GM18526 (cell line): Measurements from ENCODE around the gene GDPD4.

Experiments
- POLR2A ChIP-seq: IDR thresholded peaks from 3 replicates; pipeline ENCODE4 v1.6.1; 2011; ENCODE audit not compliant: insufficient read length; ENCODE audit errors: extremely low read depth

Gene GDPD4

DNA sequence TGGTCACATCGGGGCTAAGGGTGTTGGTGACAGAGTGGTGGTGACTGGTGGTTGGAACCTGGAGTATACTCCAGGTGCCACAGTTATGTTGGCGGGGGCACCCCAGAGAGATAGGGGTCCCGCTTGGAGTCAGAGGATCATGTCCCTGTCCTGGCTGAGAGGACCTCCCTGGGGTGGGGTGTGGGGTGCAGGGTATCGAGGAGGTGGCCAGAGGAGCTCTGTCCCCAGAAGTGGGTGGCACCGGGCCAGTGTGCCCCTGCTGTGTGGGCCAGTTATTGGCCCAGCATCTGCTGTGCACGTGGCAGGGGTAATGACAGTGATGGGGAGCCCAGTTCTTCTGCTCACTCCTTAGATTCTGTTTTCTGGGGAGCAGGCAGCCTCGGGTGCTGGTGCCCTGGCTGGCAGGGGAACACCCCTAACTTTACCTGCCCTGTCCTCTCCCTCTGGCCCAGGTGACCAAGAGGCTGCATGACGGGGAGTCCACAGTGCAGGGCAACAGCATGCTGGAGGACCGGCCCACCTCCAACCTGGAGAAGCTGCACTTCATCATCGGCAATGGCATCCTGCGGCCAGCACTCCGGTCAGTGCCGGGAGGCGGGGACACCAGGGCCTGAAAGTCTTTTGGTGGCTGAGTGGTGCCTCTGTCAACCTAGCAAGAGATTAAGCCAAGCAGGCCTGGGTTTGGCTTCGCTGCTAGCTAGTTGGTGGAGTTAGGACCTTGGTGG, 117.2 kb downstream of the GDPD4 start:
- no peak for TF ChIP-seq POLR2A

DNA sequence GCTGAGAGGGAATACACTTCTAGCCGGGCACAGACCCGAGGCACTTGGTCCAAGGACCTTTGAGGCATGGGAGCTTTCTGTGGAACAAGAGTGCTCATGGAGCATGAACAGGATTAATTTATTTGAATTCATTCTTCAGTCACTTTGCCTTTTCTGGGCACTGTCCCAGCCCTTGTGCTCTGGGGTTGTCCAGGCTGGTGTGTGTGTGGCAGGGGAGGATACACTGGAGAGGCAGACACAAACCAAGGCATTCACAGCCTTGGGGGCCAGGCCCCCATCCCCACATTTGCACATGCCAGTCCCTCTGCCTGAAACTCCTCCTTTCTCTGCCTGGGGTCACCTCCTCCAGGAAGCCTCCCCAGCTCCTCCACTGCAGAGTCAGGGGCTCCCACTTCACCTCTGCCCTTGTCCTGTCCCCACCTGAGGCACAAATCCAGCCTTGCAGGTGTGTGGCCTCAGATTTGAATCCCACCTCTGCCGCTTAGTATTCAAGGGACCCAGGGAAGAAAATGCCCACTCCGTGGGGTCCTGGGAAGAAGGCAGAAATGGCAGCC, 118.0 kb downstream of the GDPD4 start:
- TF ChIP-seq POLR2A = no peak

DNA sequence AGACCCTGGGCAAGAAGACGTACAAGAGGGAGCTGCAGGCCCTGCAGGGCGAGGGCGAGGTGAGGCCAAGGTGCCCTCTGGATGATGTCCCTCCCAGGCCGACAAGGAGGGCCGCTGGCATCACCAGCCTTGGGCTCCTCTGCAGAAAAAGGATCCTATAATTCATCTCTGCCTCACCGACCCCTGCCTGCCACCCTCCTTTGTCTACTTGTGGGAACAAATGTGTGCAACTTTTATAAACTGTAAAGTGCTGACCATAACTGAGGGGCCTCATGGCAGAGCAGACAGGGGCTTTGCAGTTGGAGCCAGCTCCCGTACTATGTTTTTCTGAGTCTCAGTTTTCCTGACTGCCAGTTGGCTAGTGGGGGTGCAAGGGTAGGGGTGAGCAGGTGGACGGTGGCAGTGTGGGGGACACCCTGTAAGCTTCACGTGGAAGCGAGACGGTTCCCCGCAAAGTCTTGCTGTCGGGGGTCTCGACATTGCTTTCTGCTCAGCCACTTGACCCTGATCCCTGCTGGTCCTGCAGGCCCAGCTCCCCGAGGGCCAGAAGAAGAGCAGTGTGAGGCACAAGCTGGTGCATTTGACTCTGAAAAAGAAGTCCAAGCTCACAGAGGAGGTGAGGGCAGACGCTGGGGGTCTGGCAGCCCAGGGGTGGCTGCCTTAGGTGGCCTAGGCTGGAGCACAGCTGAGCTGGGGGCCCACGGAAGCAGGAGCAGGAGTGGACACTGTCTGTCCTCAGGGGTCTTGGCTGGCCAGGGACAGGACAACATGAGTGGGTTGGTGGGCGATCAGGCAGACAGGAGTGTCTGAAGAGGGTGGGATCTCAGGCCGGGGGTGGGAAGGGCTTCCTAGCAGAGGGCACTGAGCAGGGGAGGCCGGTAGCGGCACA, 118.7 kb downstream of the GDPD4 start:
- no peak for TF ChIP-seq POLR2A

DNA sequence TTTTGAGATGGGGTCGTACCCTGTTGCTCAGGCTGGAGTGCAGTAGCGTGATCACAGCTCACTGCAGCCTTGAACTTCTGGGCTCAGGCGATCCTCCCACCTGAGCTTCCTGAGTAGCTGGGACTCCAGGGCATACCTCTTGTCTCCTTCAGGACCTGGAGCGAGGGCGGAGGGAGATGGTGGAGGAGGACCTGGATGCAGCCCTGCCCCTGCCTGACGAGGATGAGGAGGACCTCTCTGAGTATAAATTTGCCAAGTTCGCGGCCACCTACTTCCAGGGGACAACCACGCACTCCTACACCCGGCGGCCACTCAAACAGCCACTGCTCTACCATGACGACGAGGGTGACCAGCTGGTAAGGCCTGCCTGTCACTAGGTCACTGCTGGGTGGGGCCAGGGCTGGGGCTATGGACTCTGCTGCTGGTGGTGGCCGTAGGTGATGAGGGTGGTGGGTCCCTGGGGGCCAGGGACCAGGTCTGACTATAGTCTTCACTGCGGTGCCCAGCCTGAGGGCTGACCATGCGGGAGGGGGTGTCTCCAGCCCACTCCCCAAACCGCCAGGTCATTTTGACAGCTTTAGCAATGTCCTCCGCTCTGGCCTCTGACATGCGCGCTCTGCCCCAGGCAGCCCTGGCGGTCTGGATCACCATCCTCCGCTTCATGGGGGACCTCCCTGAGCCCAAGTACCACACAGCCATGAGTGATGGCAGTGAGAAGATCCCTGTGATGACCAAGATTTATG, 119.5 kb downstream of the GDPD4 start:
- TF ChIP-seq POLR2A = no peak

DNA sequence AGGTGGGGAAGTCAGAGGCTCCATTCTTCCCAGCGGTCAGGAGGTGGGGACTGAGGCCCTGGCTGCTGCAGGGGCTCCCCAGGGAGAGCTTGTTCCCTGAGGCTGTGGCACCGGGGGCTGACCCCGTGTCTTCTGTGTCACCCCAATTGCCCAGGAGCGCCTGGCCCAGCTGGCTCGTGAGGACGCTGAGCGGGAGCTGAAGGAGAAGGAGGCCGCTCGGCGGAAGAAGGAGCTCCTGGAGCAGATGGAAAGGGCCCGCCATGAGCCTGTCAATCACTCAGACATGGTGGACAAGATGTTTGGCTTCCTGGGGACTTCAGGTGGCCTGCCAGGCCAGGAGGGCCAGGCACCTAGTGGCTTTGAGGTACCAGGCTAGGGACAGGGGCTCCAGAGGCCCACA, 120.3 kb downstream of the GDPD4 start:
- no peak for TF ChIP-seq POLR2A

DNA sequence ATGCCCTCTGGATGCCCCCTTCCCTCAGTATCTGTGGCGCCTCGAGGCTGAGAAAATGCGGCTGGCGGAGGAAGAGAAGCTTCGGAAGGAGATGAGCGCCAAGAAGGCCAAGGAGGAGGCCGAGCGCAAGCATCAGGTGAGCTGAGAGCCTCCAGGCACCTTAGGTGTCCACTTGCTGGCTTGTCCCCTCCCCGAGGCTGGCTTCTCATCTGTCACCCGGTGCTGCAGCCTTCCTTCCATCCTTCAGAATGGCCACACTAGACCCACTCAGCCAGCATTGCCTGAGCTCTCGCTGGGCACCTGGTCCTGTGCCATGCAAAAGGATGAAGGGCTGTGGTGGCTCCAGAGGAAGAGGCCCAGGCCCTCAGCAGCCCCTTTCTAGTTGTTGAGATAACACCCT, 121.1 kb downstream of the GDPD4 start:
- TF ChIP-seq POLR2A = no peak

DNA sequence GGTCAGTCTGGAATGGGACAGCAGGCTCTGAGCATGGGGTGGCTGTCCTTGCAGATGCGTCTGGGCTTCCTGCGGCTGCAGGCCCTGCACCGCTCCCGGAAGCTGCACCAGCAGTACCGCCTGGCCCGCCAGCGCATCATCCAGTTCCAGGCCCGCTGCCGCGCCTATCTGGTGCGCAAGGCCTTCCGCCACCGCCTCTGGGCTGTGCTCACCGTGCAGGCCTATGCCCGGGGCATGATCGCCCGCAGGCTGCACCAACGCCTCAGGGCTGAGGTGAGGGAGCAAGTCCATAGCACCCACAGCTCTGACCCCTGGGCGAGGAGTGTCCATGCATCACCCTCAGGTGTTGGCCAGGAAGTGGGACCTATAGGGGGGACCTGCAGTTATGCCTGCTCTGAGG, 121.8 kb downstream of the GDPD4 start:
- no peak for TF ChIP-seq POLR2A

DNA sequence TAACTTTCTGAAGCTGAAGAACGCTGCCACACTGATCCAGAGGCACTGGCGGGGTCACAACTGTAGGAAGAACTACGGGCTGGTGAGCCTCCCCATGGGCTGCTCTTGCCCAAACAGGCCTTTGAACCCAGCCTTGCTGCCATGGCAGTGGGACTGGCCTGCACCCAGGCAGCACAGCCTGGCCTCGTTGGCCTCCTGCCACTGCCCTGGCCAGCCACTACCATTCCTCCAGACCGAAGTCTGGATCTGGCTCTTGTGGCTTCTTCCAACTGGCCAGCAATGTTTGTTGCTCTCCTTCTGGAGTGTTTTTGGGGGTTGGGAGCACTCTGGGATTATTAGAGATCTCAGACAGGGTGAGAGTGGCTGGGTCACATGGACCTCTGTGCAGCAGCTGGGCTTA, 122.4 kb downstream of the GDPD4 start:
- no peak for TF ChIP-seq POLR2A

DNA sequence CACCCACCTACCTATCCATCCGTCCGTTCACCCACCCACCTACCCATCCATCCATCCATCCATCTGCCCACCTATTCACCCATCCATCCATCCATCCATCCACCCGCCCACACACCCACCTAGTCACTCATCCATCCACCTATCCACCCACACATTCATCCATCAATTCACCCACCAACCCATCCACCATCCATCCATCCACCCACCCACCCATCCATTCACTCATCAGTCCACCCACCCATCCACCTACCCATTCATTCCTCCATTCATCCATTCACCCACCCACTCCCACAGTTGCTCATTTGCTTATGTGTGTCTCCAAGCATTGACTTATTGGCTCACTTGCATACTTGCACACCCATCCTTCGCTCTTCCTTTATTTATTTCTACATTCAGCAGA, 123.3 kb downstream of the GDPD4 start:
- TF ChIP-seq POLR2A = no peak

DNA sequence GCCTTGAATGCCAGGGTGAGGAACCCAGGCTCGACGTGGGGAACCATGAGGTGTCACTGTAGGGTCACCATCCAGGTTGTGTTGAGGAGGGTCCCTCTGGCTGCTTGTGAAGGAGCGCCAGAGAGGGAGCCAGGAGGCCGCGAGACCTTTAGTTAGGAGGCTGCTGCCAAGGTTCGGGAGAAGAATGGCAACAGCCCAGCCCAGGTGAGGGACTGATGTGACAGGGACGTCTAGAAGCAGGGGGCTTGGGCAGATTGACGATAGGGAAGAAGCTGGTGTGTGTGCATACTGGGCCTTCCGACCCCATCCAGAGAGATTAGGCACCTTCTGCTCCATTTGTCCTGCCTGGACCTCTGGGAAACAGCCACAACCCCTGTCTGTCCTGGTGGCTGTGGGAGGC, 124.5 kb downstream of the GDPD4 start:
- no peak for TF ChIP-seq POLR2A

DNA sequence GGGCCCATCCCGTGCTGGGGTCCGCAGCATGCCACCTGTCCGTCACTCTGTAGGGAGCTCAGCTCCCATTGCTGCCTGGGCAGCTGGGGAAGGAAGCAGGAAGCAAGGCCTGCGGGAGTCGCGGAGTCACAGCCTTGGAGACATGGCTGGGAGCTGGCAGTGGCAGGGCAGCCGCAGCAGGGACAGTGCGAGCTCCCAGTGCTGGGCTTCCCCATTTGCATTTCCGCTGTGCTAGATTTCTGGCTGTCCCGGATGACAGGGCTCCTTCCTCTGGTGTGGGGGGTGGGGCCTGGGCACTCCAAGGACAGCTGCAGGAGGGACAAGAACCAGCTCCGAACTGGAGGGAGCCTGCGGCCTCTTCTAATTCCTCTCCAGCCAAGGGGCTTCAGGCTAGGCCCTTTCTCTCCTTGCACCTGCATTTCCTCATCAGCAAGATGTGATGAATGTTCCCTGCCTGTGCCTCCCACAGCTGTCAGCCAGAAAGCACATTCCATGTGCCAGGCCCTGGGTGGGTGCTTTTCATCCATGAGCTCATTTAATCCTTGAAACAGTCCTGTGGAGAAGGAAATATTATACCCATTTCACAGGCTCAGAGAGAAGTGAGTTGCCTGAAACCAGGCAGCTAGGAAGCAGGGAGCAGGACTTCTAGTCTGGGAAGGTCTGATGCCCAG, 125.5 kb downstream of the GDPD4 start:
- no peak for TF ChIP-seq POLR2A

DNA sequence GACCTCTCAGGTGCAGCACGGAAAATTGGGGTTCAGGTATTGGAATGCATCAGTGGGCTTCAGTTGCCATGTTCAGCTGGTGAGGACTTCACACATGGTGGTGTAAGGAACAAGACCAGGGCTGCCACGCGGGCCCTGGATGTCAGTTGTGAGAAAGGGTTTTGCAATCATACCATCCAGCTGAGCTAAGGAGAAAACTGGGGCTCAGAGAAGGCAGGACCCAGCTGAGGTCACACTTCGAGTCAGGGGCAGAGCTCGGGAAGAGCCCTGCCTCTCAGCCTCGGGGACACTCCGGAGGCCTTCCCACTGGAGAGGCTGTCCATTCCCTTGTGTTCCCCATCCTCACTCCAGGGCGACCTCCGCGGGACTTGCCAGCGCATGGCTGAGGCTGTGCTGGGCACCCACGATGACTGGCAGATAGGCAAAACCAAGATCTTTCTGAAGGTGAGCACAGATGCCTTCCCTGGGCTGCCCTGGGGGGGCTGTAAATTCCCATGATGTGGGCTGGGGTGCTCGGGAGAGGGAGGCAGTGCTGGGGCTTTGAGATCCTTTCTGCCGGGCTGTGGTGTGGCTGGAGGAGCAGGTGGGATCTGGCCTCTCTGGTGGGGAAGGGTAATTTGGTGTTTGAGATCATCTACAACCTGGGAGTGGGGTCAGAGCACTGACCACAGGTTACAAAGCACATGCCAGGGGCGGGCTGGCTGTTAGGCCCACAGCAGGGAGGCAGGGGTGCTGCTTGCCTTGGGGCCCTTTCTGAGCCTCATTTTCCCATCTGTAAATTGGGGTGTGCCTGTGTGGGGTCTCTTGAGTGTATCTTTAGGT, 126.3 kb downstream of the GDPD4 start:
- no peak for TF ChIP-seq POLR2A

DNA sequence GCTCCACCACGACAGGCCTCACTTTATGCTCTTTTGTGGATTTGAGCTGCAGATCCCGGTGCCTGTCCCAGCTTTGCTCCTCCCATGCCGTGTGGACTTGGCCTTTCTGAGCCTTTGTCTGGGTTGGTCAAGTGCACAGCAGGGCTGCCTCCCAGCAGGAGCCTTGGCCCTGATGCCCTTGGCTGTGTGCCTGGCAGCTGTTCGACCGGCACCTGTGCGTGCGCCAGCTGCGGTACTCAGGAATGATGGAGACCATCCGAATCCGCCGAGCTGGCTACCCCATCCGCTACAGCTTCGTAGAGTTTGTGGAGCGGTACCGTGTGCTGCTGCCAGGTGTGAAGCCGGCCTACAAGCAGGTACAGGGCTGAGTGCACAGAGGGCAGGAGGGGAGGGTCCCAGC, 126.9 kb downstream of the GDPD4 start:
- TF ChIP-seq POLR2A = no peak

DNA sequence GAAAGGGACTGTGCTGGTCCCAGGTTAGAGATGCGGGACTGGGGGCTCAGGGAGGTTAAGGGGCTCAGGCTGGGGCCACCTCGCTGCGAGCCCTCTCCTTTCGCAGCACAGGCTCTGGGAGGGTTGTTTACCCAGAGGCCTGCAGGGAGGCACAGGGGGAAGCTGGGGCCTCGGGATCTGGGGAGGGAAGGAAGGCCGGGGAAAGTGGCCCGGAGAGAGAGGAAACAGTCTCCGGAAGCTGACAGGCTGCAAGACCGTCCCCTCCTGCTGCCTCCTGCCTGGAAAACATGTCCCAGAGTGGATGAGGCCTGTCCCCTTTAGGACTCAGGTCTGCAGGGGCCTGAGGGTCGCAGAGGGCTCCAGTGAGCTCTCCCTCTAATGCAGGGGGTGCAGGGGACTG, 128.0 kb downstream of the GDPD4 start:
- no peak for TF ChIP-seq POLR2A

DNA sequence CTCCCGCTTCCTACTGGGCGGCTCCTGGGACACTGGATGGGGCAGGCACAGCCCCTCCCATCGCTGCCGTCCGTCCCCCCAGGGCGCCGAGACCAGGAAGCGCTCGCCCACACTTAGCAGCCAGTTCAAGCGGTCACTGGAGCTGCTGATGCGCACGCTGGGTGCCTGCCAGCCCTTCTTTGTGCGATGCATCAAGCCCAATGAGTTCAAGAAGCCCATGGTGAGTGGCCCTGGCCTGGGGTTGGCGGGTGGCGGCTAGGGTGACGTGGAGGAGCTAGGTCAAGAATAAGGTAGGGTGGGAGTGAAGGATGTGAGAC, 128.9 kb downstream of the GDPD4 start:
- TF ChIP-seq POLR2A = no peak
